GM12872 (cell line): ENCODE measurements around the gene HTT.

Experiments
- CTCF ChIP-seq: IDR thresholded peaks from 3 replicates; pipeline ENCODE4 v1.5.1; 2011; ENCODE audit warnings: low read depth, mild to moderate bottlenecking, low read length, moderate library complexity; ENCODE audit not compliant: insufficient read depth

The HTT gene

GRCh38 chr4:3239303-3239702 lies 164.8 kb downstream of the HTT start:
- no peak for TF ChIP-seq CTCF

- no peak for TF ChIP-seq CTCF
These were observed 165.8 kb downstream of the HTT start for GRCh38 chr4:3239998-3240920.

GRCh38 chr4:3240936-3241522 lies 166.5 kb downstream of the HTT start:
- no peak for TF ChIP-seq CTCF

- TF ChIP-seq CTCF = no peak
These were observed 167.5 kb downstream of the HTT start for GRCh38 chr4:3241898-3242524.

- no peak for TF ChIP-seq CTCF
These were observed 168.8 kb downstream of the HTT start for GRCh38 chr4:3243136-3243780.

- TF ChIP-seq CTCF = no peak
These were observed 169.5 kb downstream of the HTT start for GRCh38 chr4:3244002-3244401.

GRCh38 chr4:3244747-3245146 lies 170.3 kb downstream of the HTT start:
- TF ChIP-seq CTCF = no peak
